H9 (cell line): ENCODE measurements around the gene SHMT1. TPM values are rescaled to one million over a fixed set of nuclear protein-coding genes. Genes with fewer than 3 reads are reported as not detected.
A peak's percentile ranks its signal among the peaks of the same experiment; 100 is the strongest.
"Not testable (repeated sequence)": the region's sequence is repeated elsewhere in the genome, so short reads cannot be mapped to it uniquely, and the experiment has no call there.

ENCODE experiments used
- DNase-seq: peaks from one replicate; pipeline ENCODE4 v3.0.0-alpha.2; 2017
- H2AFZ ChIP-seq: one replicate; pipeline ENCODE4 v1.6.1; 2013; ENCODE audit warnings: mild to moderate bottlenecking, low read length, control low read depth, moderate library complexity
- H2AK5ac ChIP-seq: 2 replicates; pipeline ENCODE4 v1.6.1; 2013; ENCODE audit warnings: low read length, control low read depth, mixed read lengths; ENCODE audit not compliant: insufficient read length
- H2BK120ac ChIP-seq: one replicate; pipeline ENCODE4 v1.6.1; 2013; ENCODE audit warnings: low read depth, mild to moderate bottlenecking, low read length, control low read depth, inconsistent platforms; ENCODE audit not compliant: poor library complexity, severe bottlenecking
- H2BK12ac ChIP-seq: 2 replicates; pipeline ENCODE4 v1.6.1; 2013; ENCODE audit warnings: low read length, control low read depth, mixed read lengths, low read depth; ENCODE audit not compliant: insufficient read length
- H2BK15ac ChIP-seq: 2 replicates; pipeline ENCODE4 v1.6.1; 2013; ENCODE audit warnings: low read depth, low read length, control low read depth
- H2BK20ac ChIP-seq: one replicate; pipeline ENCODE4 v1.6.1; 2013; ENCODE audit warnings: low read depth, mild to moderate bottlenecking, low read length, control low read depth, inconsistent platforms; ENCODE audit not compliant: poor library complexity, severe bottlenecking
- H2BK5ac ChIP-seq: 2 replicates; pipeline ENCODE4 v1.6.1; 2013; ENCODE audit warnings: low read length, control low read depth, mixed read lengths; ENCODE audit not compliant: insufficient read length
- H3K14ac ChIP-seq: 2 replicates; pipeline ENCODE4 v1.6.1; 2013; ENCODE audit warnings: low read length, control low read depth; ENCODE audit not compliant: insufficient read depth
- H3K18ac ChIP-seq: 2 replicates; pipeline ENCODE4 v1.6.1; 2013; ENCODE audit warnings: low read depth, mild to moderate bottlenecking, mixed read lengths, low read length, control low read depth; ENCODE audit not compliant: insufficient read length
- H3K23ac ChIP-seq: 2 replicates; pipeline ENCODE4 v1.6.1; 2013; ENCODE audit warnings: low read length, control low read depth, mixed read lengths, low read depth; ENCODE audit not compliant: insufficient read length
- H3K23me2 ChIP-seq: 2 replicates; pipeline ENCODE4 v1.6.1; 2013; ENCODE audit warnings: low read depth, mild to moderate bottlenecking, mixed read lengths, low read length, control low read depth; ENCODE audit not compliant: insufficient read length, poor library complexity, severe bottlenecking
- H3K27ac ChIP-seq: 2 replicates; pipeline ENCODE4 v1.5.1; 2013; ENCODE audit warnings: low read length, control low read depth, mixed read lengths, low read depth; ENCODE audit not compliant: insufficient read length
- H3K27me3 ChIP-seq: 2 replicates; pipeline ENCODE4 v1.6.1; 2013; ENCODE audit warnings: low read length, control low read depth, inconsistent platforms; ENCODE audit not compliant: insufficient read depth
- H3K4ac ChIP-seq: 2 replicates; pipeline ENCODE4 v1.6.1; 2013; ENCODE audit warnings: low read depth, mild to moderate bottlenecking, control low read depth, inconsistent platforms, low read length, moderate library complexity
- H3K4me1 ChIP-seq: 2 replicates; pipeline ENCODE4 v1.6.1; 2013; ENCODE audit warnings: low read length, control low read depth, inconsistent platforms; ENCODE audit not compliant: insufficient read depth
- H3K4me2 ChIP-seq: 2 replicates; pipeline ENCODE4 v1.6.1; 2013; ENCODE audit warnings: low read length, control low read depth, mixed read lengths; ENCODE audit not compliant: insufficient read length, insufficient read depth
- H3K56ac ChIP-seq: 2 replicates; pipeline ENCODE4 v1.6.1; 2013; ENCODE audit warnings: low read depth, mild to moderate bottlenecking, mixed read lengths, low read length, control low read depth; ENCODE audit not compliant: insufficient read length
- H3K79me1 ChIP-seq: 2 replicates; pipeline ENCODE4 v1.6.1; 2013; ENCODE audit warnings: low read depth, mild to moderate bottlenecking, moderate library complexity, low read length, control low read depth, inconsistent platforms; ENCODE audit not compliant: insufficient read depth, poor library complexity, severe bottlenecking
- H3K79me2 ChIP-seq: 2 replicates; pipeline ENCODE4 v1.6.1; 2013; ENCODE audit warnings: low read length, control low read depth, inconsistent platforms; ENCODE audit not compliant: insufficient read depth
- H3K9ac ChIP-seq: 2 replicates; pipeline ENCODE4 v1.6.1; 2013; ENCODE audit warnings: low read length, control low read depth, mixed read lengths; ENCODE audit not compliant: insufficient read length; ENCODE audit errors: extremely low read depth
- H3K9me3 ChIP-seq: one replicate; pipeline ENCODE4 v1.6.1; 2013; ENCODE audit warnings: low read depth, low read length, inconsistent platforms; ENCODE audit not compliant: control insufficient read depth
- H3T11ph ChIP-seq: one replicate; pipeline ENCODE4 v1.6.1; 2013; ENCODE audit warnings: mild to moderate bottlenecking, low read length, control low read depth, inconsistent platforms
- H4K20me1 ChIP-seq: one replicate; pipeline ENCODE4 v1.6.1; 2013; ENCODE audit not compliant: control insufficient read depth, insufficient read length, insufficient read depth
- H4K5ac ChIP-seq: 2 replicates; pipeline ENCODE4 v1.6.1; 2013; ENCODE audit warnings: low read depth, mild to moderate bottlenecking, mixed read lengths, low read length, control low read depth; ENCODE audit not compliant: insufficient read length
- H4K8ac ChIP-seq: replicated peaks from 2 replicates; pipeline ENCODE4 v1.6.1; 2013; ENCODE audit warnings: low read length, control low read depth, mixed read lengths, low read depth; ENCODE audit not compliant: insufficient read length
- H4K91ac ChIP-seq: 2 replicates; pipeline ENCODE4 v1.6.1; 2013; ENCODE audit warnings: low read depth, mild to moderate bottlenecking, moderate library complexity, mixed read lengths, low read length, control low read depth; ENCODE audit not compliant: insufficient read length
- H3K27ac Mint-ChIP-seq, 3 experiments: 2 replicates in 2 of 3; 3 replicates in 1 of 3; pipeline ENCODE4 v1.8.0; 2020 to 2021; ENCODE audit warnings: mixed read lengths in 3 of 3, mild to moderate bottlenecking in 1 of 3, moderate library complexity in 1 of 3
- H3K27me3 Mint-ChIP-seq: 2 replicates; pipeline ENCODE4 v1.8.0; 2021; ENCODE audit warnings: low read depth, mild to moderate bottlenecking, moderate library complexity, mixed read lengths
- H3K36me3 Mint-ChIP-seq, 3 experiments: 2 replicates in 2 of 3; 3 replicates in 1 of 3; pipeline ENCODE4 v1.8.0; 2020 to 2021; ENCODE audit warnings: low read depth in 3 of 3, mixed read lengths in 3 of 3; ENCODE audit not compliant: insufficient read depth in 1 of 3
- H3K4me1 Mint-ChIP-seq, 2 experiments: 2 replicates each; pipeline ENCODE4 v1.8.0; 2020; ENCODE audit warnings: mixed read lengths in 2 of 2
- H3K4me3 Mint-ChIP-seq, 2 experiments: 2 replicates in 1 of 2; 3 replicates in 1 of 2; pipeline ENCODE4 v1.8.0; 2020 to 2021; ENCODE audit warnings: mild to moderate bottlenecking in 2 of 2, mixed read lengths in 2 of 2, moderate library complexity in 1 of 2
- H3K9me3 Mint-ChIP-seq, 2 experiments: 2 replicates in 1 of 2; 3 replicates in 1 of 2; pipeline ENCODE4 v1.8.0; 2020; ENCODE audit warnings: mild to moderate bottlenecking in 2 of 2, mixed read lengths in 2 of 2, moderate library complexity in 1 of 2
- WGBS: extraction: QIAGEN DNeasy Blood & Tissue Kit; methylation state at CpG from one replicate; pipeline ENCODE4 v1.1.7; 2013; ENCODE audit warnings: missing lambda C conversion rate, low lambda C conversion rate, mixed read lengths; ENCODE audit not compliant: insufficient read length; ENCODE audit errors: extremely low coverage; 5-methylcytosine and 5-hydroxymethylcytosine counted together
- total RNA-seq: library from RNA; stranded (reverse); gene quantifications from 2 replicates; pipeline ENCODE4 v1.2.1, GENCODE V29; 2021

The SHMT1 gene
- total RNA-seq, 1 experiment from 2014 or later, result 42.8 TPM

GRCh38 chr17:18411377-18411864 lies 48.1 kb upstream of the SHMT1 start:
- H2BK15ac ChIP-seq, H3K79me2 ChIP-seq, H3K9me3 ChIP-seq, H2AFZ ChIP-seq, H4K91ac ChIP-seq, H3K9me3 Mint-ChIP-seq, H4K8ac ChIP-seq, H4K20me1 ChIP-seq, H4K5ac ChIP-seq, H3T11ph ChIP-seq, H3K23me2 ChIP-seq, H2BK12ac ChIP-seq, H3K79me1 ChIP-seq, H3K23ac ChIP-seq, H3K27me3 Mint-ChIP-seq, H3K27me3 ChIP-seq, H2BK5ac ChIP-seq, H2BK120ac ChIP-seq, H3K18ac ChIP-seq, H3K4me1 ChIP-seq, H2AK5ac ChIP-seq, H3K4ac ChIP-seq, H3K56ac ChIP-seq, H3K36me3 Mint-ChIP-seq: not testable (repeated sequence)
- peak; percentile 36 for DNase-seq
- peak overlapping the region; percentile 72 for H3K27ac ChIP-seq
- Mint-ChIP-seq H3K4me3 (peak overlapping the region; percentile 91 to 99), H3K4me1 (peaks cover 16 to 19% of the 10 kb centered on the region in 2 experiments), H3K27ac (peak overlapping the region; percentile 94 to 100 (median 98))
- peak overlapping the region; percentile 58 for H3K4me2 ChIP-seq
- peak overlapping the region; percentile 81 for H3K9ac ChIP-seq
- H2BK20ac ChIP-seq, result peak overlapping the region; percentile 96
- no CpG with 5 or more reads among the region's 25 CpGs for WGBS
- peak overlapping the region; percentile 52; the same call in 1 of the 2 replicates for H3K14ac ChIP-seq

GRCh38 chr17:18410736-18411135 lies 47.4 kb upstream of the SHMT1 start:
- not testable (repeated sequence) for H4K5ac ChIP-seq, H4K91ac ChIP-seq, H3K14ac ChIP-seq, H2BK12ac ChIP-seq, H2AFZ ChIP-seq, H3K27ac ChIP-seq, H3T11ph ChIP-seq, H3K9me3 ChIP-seq, H4K20me1 ChIP-seq, H2BK15ac ChIP-seq, H2BK5ac ChIP-seq, H3K27me3 ChIP-seq, H2BK120ac ChIP-seq, H3K79me1 ChIP-seq, H3K27me3 Mint-ChIP-seq, H3K56ac ChIP-seq, H3K18ac ChIP-seq, H3K23me2 ChIP-seq, H3K4me1 ChIP-seq, H3K79me2 ChIP-seq, H2BK20ac ChIP-seq, H3K23ac ChIP-seq, H3K36me3 Mint-ChIP-seq, H2AK5ac ChIP-seq, H4K8ac ChIP-seq, H3K9me3 Mint-ChIP-seq, H3K4ac ChIP-seq
- no CpG with 5 or more reads among the region's 11 CpGs for WGBS
- peak overlapping the region; percentile 27 to 100 (median 73) for H3K27ac Mint-ChIP-seq
- peaks cover 16 to 19% of the 10 kb centered on the region in 2 experiments for H3K4me1 Mint-ChIP-seq
- Histone ChIP-seq H3K4me2 (peak overlapping the region; percentile 51), H3K9ac (peak overlapping the region; percentile 54)
- peak overlapping the region; percentile 91 to 99 for H3K4me3 Mint-ChIP-seq
- DNase-seq, result peak; percentile 42
